T47D (cell line): Measurements from ENCODE around the gene SCGB2B2.
"Not testable (repeated sequence)": the region's sequence is repeated elsewhere in the genome, so short reads cannot be mapped to it uniquely, and the experiment has no call there.

Experiments
- DNase-seq, 2 experiments: peaks; one replicate each; pipeline versions ENCODE4 v3.0.0 to v3.0.0-alpha.2; 2011 to 2012; ENCODE audit warnings: low read depth in 1 of 2, low spot score in 1 of 2
- JUND ChIP-seq: IDR thresholded peaks from 2 replicates; pipeline ENCODE4 v1.6.1; 2012; ENCODE audit warnings: low read depth
- in situ Hi-C: cut with HindIII; loops from 2 replicates; pipeline ENCODE4 v1.10.0; 2016; ENCODE audit warnings: low sequenced_read_pairs, low pct_unique_long_range_greater_than_20kb

SCGB2B2 gene

DNA sequence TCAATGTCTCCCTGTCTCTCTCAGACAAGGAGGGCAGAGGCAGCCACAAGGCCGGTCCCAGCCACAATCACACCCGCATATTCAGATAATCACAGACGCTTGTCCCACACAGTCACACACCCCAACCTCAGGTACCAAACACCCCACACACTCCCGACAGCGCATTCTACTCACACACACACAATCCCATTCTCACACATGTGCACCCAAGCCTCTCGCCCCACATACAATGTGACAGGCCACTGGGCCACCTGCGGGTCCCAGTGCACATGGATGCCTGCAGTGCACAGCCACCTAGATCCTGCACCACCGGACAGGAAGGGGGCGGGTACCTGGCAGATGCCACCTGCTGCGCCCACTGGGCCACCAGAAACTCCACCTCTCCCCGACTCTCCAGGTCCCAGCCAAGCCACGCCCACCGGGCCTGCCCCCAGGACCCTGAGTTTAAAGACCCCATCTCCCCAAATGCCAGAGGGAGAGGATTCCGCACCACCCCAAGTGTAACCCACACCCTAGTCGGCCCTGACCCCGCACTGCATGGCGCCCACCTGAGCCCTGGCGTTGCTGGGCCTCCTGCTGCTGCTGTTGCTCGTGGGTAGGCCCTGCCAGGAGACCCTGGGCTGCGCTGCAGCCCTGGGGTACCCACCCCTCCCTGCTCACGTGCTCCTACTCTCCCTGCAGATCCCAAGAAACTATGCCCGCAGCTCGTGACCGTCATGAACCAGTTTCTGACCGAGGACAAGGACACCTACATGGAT, 10.6 kb downstream of the SCGB2B2 start:
- in situ Hi-C loops, result no loop called here
- no peak for DNase-seq
- no peak for TF ChIP-seq JUND

DNA sequence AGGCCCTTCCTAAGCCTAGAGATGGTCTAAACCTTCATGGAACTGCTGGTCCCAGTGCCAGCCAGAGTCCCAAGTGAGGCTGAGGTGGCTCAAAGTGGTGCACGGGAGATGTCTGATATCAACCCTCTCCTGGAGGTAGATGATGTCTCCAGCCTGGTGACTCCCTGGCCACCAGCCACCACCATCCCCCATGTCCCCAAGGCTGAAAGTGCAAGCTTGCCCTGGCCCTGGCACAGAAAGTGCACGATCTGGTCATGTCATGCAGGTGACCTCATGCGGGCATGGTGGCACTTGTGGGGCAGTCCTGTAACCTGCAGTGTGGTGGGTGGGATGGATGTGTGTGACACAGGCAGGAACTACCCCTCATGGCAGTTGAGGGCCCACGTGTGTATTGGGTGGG, 11.7 kb downstream of the SCGB2B2 start:
- peak in 1 of 2 experiments; percentile 41 for DNase-seq
- in situ Hi-C loops, result not testable (repeated sequence)

GRCh38 chr19:34664870-34665269, 12.1 kb downstream of the SCGB2B2 start:
- DNase-seq, result no peak
- no peak for TF ChIP-seq JUND
- in situ Hi-C loops, result no loop called here

GRCh38 chr19:34664168-34664567, 12.8 kb downstream of the SCGB2B2 start:
- in situ Hi-C loops, result no loop called here
- peak in 1 of 2 experiments; percentile 21 for DNase-seq
- no peak for TF ChIP-seq JUND

DNA sequence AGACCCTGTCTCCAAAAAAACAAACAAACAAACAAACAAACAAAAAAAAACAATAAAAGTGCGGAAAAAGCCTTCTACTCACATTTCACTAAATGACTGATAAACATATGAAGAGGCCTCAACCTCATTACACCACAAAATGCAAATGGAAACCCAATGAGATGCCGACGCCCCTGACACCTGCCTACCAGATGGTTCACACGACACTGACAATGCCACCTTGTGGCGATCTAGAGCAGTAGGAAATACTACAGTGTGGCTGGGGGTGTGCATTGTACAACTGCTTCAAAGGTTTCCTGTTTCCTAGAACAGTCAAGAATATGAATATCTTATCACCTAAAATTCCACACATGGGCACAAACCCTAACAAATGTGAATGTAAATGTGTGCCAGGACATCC, 14.0 kb downstream of the SCGB2B2 start:
- in situ Hi-C loops, result no loop called here
- DNase-seq, result peak in 1 of 2 experiments; percentile 73
- no peak for TF ChIP-seq JUND

DNA sequence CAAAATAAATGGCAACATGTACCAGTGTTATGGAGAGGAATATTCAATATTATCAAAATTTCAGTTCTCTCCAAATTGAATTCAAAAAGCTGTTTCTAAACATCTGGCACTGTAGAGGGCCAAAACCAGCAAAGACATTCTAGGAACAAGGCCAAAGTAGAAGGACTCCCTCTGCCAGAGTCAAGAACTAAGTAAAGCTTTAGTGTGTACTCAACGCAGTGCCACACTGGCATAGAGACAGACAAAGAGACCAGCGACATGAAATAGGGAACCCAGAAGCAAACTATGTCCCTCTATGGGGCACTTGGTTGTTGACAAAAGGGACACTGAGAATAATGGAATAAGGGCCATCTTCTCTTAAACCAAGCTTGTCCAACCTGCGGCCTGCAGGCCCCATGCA, 15.6 kb downstream of the SCGB2B2 start:
- DNase-seq, result peak in 1 of 2 experiments; percentile 33
- TF ChIP-seq JUND, result no peak
- in situ Hi-C loops, result no loop called here

- in situ Hi-C loops, result no loop called here
- TF ChIP-seq JUND, result no peak
- no peak for DNase-seq
These were observed 21.3 kb downstream of the SCGB2B2 start for GRCh38 chr19:34655651-34656050.

- in situ Hi-C loops, result no loop called here
- DNase-seq, result peak in 1 of 2 experiments; percentile 55
These were observed 22.2 kb downstream of the SCGB2B2 start for GRCh38 chr19:34654796-34655195.

DNA sequence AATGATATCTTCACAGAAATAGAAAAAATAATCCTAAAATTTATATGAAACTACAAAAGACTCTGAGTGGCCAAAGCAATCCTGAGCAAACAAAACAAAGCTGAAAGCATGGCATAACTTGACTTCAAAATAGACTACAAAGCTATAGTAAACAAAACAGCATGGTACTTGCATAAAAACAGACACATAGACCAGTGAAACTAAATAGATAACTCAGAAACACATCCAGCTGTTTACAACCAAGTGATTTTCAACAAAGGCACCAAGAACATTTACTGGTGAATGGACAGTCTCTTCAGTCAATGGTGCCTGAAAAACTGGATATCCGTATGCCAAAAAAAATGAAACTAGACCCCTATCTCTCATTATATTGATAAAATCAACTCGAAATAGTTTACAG, 25.2 kb downstream of the SCGB2B2 start:
- in situ Hi-C loops, result no loop called here
- TF ChIP-seq JUND, result no peak
- no peak for DNase-seq

More at GRCh38 chr19:34654796-34655195, 22.2 kb downstream of the SCGB2B2 start:
- no peak for TF ChIP-seq JUND

DNA sequence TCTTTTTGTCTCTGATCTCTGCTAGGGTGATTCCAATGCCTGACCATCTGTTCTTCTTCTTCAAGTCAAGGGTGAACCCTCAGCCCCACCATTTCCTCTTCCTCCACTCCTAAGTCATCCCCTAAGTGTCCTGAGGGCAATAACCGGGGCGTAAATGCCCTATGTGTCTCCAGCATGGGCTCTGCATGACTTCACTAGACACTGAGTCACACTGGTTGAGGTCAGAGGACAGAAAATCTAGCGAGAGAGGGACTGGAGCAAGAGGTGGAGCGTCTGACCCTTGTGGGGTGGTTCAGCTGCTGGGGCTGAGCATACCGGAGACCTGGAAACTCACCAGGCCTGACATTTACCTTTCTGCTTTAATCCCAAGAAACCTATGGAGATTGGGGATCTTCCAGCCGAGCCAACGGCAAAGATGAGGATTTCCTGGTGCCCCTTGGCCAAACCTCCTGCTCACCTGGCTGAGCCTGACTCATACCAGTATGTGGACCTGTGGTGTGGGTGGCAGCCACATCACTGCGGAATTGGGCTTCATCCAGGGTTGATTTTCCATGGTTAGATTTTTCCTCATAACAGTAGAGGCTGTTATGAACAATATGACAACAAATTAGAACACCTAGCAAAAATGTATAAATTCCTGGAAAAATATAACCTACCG, 26.9 kb downstream of the SCGB2B2 start:
- TF ChIP-seq JUND, result no peak
- DNase-seq, result peak in 1 of 2 experiments; percentile 36

DNA sequence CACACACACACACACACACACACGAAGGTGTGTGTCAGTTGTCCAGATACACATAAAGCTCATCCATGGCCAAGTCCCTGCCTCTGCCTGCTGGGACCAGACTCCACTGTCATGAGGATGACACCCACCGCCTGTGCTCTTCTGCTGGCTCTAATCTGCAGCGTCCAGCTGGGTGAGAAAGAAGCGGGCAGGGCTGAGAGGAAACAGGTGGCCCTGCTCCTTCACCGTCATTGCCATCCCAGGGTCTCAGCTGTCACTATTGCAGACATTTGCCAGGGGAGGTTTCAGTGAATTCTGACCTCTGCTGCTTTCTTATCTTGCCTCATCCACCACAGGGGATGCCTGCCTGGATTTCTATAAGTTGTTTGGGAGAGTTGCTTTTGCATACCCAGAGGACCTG, 31.4 kb downstream of the SCGB2B2 start:
- in situ Hi-C loops, result no loop called here
- DNase-seq, result no peak
- TF ChIP-seq JUND, result no peak

More for the DNA sequence above, 26.9 kb downstream of the SCGB2B2 start:
- in situ Hi-C loops, result no loop called here

- in situ Hi-C loops, result no loop called here
- DNase-seq, result peak in 1 of 2 experiments; percentile 79
- TF ChIP-seq JUND, result no peak
These were observed 31.9 kb downstream of the SCGB2B2 start for GRCh38 chr19:34644991-34645461.

GRCh38 chr19:34642241-34642640, 34.7 kb downstream of the SCGB2B2 start:
- TF ChIP-seq JUND, result no peak

More at GRCh38 chr19:34642241-34642640, 34.7 kb downstream of the SCGB2B2 start:
- DNase-seq, result no peak
- in situ Hi-C loops, result no loop called here
